Gastrocnemius medialis (tissue), 4 donors: Measurements from ENCODE around the gene PTEN.

ENCODE experiments used
- CTCF ChIP-seq, 5 experiments: fragments of 450-650 bp in 3 of 5; fragments of 200-600 bp in 2 of 5; sonication (generic) in 2 of 5; IDR thresholded peaks in 4 of 5; conservative IDR thresholded peaks in 1 of 5; 1 replicate in 4 of 5; 2 replicates in 1 of 5; pipeline ENCODE4 v1.5.1; 2016 to 2019; ENCODE audit warnings: antibody characterized with exemption in 5 of 5, mild to moderate bottlenecking in 3 of 5, moderate library complexity in 3 of 5
- POLR2A ChIP-seq, 2 donors: fragments of 450-650 bp; IDR thresholded peaks; one replicate each; pipeline ENCODE4 v1.6.1; 2017; ENCODE audit warnings: antibody characterized with exemption in 2 of 2, mild to moderate bottlenecking in 2 of 2, moderate library complexity in 2 of 2

GRCh38 chr10:88006261-88006660 is 142.8 kb downstream of the PTEN start:
- no peak for TF ChIP-seq CTCF (IDR thresholded peaks at IDR 0.05 in 4 of 5, conservative IDR thresholded peaks at IDR 0.05 in 1 of 5)
- no peak for TF ChIP-seq POLR2A (IDR thresholded peaks at IDR 0.05)
